NB4 (cell line): ENCODE data around the gene PHF2.

Source experiments
- POLR2A ChIP-seq: IDR thresholded peaks from 2 replicates; pipeline ENCODE4 v1.6.1; 2011; ENCODE audit warnings: mild to moderate bottlenecking; ENCODE audit not compliant: insufficient read length; ENCODE audit errors: extremely low read depth
- TF ChIP-seq, protein P1 (sequence below): IDR thresholded peaks from one replicate; pipeline ENCODE4 v1.5.1; 2012; ENCODE audit warnings: low read depth, low read length

DNA sequence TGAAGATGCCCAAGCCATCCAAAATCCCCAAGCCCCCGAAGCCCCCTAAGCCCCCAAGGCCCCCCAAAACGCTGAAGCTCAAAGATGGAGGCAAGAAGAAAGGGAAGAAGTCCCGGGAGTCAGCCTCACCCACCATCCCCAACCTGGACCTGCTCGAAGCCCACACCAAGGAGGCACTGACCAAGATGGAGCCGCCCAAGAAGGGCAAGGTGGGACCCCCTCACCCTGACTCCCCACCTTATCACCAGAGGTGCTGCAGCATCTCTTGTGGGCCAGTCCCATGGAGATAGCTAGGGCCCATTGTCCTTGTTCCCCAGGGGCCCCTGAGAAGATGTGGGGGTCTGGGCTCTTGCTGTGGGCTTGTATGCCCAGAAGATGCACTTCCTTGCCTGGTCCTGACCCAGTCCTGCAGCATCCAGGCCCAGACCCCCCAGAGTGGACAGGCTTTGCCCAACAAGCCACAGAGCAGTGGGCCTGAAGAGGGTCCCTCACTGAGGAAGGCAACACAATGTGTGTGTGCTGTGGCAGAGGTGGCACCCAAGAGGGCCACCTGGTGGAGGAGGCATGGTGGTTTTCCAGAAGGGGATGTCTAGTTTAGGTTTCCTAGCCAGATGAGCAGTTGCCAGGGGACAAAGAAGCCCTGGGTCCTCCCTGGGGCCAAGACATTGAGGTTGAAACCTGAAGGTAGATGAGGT lies 84.1 kb downstream of the PHF2 start:
- TF ChIP-seq, protein P1, sequence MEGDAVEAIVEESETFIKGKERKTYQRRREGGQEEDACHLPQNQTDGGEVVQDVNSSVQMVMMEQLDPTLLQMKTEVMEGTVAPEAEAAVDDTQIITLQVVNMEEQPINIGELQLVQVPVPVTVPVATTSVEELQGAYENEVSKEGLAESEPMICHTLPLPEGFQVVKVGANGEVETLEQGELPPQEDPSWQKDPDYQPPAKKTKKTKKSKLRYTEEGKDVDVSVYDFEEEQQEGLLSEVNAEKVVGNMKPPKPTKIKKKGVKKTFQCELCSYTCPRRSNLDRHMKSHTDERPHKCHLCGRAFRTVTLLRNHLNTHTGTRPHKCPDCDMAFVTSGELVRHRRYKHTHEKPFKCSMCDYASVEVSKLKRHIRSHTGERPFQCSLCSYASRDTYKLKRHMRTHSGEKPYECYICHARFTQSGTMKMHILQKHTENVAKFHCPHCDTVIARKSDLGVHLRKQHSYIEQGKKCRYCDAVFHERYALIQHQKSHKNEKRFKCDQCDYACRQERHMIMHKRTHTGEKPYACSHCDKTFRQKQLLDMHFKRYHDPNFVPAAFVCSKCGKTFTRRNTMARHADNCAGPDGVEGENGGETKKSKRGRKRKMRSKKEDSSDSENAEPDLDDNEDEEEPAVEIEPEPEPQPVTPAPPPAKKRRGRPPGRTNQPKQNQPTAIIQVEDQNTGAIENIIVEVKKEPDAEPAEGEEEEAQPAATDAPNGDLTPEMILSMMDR = no peak
- no peak for TF ChIP-seq POLR2A
